HG03103 (cell line): ENCODE results near the gene HERC2.

Source experiments
- ATAC-seq: cut with Tn5 transposase; IDR thresholded peaks from one replicate; pipeline ENCODE4 v1.9.1; 2021; ENCODE audit warnings: low read depth; ENCODE audit not compliant: unreplicated experiment

Gene HERC2

DNA sequence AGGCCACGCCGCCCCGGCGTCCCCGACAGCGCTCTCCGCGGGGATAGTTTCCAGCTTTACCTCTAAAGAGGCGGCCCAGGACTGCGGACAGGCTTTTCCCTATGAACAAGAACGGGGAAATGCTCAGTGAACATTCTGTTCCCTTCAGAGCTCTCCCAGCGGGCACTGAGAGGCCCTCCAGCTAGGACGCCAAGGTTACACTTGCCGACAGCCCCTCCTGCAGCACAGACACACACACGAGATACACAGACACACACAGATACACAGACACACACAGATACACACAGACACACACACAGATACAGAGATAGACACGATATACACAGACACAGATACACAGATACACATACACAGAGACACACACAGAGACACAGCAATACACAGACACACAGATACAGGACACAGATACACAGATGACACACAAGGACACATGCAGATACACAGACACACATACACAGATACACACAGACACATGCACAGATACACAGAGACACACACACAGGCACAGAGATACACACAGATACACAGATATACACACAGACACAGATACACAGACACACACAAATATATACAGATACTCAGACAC, 222.3 kb downstream of the HERC2 start:
- ATAC-seq = no peak

DNA sequence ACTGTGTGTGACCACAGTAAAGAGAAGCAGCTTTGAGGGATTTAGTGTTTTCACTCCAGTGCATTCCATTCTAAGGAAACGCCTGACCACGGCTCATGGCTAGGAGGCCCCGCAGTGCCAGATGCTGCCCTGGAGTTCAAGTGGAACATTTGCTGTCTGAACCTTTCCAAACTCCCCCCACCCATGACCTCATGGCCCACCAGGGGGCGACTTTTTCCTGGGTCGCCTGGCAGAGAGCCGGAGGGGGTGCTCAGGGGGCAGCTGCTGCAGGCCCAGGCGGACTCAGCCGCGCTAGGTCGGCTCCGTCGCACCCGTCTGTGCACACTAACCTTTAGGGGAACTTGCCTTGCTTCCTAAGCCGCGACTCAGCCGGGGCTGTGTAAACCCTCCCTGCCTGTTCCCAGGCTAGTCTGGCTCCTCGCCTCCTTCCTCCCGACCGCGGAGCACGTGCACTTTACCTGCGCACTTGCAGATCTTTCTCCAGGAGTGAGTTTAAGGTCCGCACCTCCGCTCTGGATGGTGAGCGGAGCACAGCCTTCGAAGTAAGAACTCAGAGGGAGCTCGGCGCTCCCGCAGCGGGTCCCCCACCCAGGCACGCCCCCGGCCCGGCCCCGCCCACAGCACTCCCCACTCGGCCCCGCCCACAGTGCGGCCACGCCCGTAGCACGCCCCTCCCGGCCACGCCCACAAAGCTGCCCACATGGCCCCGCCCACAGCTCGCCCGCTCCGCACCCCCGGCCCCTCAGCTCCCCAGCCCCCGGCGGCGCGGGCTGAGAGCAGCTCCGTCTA, 223.0 kb downstream of the HERC2 start, which contains the start of gene OCA2:
TSS of gene OCA2 (minus strand) at position 550 of the 789 bp plus-strand sequence. CDS start 17,441 bp downstream, outside the sequence.
- ATAC-seq = no peak

DNA sequence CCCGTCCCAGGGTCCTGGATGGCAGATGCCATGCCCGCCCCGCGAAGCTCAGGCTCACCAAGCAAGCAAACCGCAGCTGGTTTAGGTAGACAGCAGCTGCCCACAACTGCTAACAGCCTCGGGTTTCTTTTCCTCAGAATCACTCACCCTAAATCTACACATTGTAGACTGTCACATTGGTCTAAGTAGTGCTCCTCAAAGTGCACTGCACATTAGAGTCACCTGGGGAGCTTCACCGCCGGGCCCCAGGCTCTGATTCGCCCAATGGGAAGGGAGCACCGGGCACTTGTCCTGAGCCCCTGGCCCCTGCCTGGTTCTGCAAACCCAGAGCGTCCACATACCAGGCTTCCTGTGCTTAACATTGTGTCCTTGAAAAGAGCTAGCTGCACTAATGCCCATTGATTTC, 223.6 kb downstream of the HERC2 start:
- ATAC-seq = no peak

DNA sequence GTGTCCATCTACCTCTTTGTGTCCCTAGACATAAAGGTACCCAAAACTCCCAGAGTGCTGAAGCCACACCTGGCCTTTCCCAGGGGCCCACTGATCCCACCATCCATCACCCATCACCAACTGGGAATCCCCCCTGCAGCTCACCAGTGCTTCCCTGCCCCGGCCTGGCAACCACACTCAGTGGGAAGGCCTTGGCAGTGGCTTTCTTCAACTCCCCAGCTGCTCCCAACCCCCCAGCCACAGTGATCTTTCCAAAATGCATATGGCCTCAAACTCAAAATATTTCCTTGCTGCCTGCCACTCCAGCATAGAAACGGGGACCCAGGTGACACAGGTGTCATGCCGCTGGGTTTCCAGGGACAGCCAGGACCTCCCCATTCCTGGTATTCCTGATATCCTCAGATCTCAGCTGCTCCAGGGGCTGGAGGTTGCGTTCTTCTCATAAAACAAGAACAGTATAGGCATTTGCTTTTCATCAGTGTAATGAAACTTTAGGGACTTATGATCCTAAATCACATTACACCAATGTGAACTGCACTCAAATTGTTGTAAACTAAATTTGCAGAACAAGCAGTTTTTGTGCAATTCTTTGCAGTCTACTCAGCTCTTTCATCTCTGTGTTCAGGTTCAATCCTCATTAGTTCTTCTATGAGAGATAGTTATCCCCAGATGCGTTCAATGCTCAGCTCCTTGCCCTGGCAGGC, 224.2 kb downstream of the HERC2 start:
- no peak for ATAC-seq

DNA sequence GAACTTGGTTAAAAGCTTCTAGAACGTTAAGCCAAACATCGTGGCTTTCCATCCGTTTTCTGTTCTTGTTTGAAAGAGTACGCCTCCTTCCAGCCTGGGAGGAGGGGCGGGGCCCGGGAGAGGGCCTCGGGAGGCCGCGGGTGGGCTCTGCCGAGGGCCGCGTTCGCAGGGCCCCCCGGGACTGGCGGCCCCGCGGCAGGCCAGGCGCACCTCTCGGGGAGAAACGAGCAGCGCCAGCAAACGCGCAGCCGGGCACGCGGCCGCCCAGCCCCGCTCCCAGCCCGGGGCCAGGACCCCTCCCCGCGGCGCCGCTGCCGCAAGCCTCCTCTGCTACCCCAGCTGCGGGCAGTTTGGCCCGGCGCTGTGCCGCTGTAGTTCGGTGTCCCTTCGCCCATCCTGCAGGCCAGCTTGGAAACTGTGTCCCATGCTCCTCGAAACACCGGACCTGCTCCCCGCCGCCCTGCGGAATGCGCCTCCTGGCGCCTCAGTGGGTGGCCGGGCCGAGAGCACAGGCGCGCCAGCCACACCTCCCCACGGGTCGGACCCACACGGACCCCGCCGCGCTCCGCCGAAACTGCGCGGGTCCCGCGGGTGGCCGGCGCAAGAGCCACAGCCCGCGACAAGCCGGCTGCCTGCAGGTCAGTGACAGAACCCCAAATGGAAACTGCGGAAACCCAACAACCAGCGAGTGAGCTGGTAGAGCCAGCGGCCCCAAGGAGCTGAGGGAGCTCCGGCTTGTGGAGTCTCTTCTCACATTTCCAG, 225.1 kb downstream of the HERC2 start:
- no peak for ATAC-seq

DNA sequence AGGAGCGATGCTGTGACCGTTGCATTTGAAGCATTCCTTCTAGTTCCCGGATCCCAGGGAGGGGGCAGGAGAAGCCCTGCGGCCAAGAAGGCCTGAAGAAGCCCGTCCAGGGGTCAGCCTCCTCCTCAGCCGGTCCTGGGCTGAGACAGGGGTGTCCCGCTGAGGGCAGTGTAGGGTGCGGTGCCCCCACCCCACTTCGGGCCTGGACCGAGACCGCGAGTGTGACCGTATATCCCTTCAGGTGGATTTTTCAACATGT, 225.6 kb downstream of the HERC2 start:
- ATAC-seq = no peak

DNA sequence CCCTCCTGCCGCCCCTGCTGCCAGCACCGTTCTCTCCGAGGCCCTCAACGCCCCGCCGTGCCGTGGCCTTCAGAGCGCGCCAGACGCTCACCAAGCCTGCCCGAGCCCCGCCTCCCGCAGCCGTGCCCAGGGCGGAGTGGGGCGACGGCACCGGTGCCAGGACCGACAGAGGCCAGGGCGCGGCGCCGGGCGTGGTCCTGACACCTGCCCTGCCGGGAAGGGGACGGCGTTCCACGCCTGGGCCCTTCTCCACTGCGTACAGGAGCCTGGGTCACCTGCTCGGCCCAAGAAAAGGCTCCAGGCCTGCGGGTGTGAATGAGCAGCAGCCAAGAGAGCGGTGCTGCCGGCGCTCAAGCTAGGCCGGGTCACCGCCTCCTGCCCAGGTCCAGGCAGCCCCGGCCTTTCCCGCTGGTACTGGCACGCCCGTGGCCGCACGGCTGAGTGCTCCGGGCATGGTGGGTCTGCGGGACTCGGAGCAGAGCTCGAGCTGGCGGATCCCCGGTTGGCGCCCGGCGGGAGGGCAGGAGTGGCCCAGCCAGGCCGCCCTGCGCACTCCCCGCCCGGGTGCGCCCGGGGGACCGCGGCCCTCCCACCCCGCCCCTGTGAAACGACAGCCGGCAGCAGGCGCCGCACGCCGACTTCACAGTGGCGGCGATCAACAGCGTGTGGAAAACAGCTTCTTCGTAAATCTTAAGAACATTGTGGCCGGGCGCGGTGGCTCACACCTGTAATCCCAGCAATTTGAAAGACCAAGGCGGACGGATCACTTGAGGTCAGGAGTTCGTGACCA, 227.1 kb downstream of the HERC2 start:
- ATAC-seq = no peak

DNA sequence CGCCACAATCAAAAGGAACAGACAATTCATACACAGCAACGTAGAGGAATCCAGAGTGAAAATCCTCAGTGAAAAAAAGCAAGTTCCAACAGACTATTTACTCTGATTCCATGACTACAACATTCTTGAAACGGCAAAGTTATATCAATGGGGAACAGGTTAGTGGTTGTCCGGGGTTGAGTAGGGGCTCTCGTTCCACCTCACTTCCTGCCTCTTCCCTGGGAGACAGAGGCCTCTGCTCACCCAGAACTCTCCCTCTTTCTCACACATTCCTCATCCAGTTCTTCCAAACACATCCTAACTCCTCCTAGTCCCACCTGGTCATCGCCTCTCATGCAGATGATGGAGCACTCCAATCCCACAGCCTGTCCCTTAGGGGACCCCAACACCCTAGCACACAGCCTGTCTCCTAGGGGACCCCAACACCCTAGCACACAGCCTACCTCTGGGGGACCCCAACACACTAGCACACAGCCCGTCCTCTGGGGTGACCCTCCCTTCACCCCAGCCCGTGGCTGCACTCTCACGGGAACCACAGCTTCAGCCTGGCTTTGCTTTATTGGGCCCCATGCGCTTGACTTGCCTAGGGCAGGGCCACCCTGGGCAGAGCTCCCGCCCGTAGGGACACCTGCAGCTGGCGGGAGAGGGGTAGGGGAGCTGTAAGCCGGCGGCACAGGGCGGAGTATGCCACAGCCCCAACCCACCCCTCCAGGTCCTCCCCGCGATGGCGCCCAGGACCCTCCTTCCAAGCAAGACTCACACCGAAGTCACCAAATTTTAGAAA, 228.0 kb downstream of the HERC2 start:
- no peak for ATAC-seq

DNA sequence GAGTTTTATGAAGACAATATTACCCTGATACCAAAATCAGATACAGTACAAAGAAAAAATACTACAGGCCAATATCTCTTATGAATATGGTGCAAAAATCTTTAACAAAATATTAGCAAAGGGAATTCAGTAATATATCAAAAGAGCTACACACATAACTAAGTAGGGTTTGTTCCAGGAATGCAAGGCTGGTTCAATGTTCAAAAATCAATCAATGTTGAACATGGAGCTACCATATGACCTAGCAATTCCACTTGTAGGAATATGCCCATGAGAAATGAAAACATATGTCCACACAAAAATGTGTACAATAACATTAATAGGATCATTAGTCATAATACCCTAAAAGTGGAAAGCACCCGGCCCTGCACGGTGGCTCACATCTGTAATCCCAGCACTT, 230.7 kb downstream of the HERC2 start:
- no peak for ATAC-seq

DNA sequence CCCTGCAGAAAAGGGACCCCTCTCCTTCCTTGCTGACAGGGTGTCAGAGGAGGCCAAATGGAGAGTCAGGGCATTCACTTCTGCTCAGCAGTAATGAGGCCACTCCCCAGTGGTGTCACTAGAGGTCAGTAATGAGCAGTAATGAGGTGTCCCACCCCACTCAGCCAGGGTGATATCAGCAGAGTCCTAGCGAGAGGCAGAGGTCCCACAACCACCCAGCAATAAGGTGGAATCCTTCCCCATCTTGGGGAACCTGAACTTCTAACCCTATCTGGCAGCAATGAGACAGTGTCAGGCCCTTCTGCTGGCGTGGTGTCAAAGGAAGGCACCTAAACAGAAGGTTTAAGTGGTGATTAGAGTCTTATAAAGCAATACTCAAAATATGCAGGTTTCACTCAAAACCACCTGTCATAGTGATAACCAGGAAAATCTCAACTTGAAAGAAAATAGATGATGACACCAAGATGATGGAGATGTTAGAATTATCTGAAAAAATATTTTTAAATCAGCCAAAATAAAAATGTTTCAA, 235.7 kb downstream of the HERC2 start:
- peak; percentile 99 for ATAC-seq

DNA sequence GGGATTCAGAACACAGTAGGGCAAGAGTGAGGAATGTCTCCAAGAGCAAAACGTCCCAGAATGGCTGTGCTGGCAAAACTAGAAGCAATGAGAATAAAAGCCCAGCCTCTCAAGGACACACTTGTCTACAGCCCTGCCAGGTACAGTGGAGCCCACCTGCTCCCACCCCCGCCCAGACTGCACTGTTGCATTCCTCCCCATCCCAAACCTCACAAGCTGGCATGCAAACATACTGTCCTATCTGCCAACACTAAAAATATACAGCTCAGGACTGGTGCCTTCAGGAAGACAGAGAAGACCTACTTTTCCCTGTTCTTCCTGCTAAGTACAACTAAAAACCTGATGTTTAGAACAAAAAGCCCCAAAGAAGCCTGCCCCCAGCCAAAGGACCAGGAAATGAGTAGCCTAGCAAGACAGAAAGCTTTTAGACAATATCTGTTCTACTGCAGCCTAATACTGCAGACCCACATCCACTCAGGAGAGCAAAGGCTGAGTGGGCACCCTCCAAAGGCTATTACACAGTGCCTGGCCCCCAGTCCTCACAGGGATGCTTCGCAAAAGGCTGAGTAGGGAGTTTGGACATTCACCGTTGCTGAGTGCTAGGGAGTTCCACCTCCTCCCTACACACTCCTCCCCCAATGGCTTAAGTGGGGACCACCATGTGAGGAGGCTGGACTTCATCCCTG, 236.3 kb downstream of the HERC2 start:
- ATAC-seq = no peak

DNA sequence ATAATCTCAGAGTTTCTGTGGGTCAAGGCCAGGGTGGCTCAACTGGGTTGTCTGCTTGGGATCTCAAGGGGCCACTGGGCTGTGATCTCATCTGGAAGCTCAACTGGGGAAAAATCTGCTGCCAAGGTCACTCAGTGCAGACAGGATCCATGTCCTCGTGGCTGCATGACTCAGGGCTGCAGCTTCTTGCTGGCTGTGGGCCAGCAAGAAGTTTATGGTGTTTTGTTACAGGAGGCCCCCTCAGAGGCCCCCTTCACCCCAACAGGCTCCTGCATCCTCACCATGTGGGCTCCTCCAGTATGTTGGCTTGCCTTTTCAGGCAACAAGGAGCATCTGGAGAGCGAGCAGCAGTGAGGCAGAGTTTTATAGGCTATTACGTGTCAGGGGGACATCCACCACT, 237.4 kb downstream of the HERC2 start:
- no peak for ATAC-seq

DNA sequence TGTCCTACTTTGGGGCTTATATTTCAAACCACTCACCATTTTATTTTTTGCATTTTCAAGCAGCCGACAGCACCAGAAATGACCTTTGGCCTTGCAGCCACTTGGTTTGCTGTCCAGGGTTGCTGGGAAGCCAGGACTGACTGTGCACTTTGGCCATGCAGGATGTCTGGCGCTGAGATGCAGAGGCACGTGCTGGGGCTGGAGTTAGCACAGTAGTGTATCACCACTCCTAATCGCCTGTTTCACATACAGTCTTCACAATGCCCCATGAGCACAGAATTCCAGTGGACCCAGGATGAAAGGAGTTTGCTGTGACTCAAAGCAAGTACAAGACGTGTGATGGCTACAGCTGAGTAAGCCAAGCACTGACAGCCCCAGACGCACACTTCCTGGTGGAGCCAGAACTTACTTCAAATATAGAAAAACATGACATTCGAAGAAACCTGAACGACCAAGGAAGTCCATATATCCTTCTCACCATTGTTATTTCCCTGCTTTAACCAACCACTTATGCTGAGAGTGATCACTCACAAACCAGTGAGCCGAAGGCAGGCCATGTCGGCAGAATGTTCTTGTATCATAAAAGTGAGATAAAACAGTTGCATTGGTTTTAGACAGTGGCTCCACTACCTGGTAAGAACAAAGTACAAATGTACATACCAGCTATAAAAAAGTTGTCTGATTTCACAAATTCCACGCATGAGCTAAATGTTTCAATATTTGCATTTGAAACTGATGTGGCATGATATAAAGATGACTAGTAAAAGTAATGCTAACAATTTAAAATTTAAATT, 238.9 kb downstream of the HERC2 start:
- ATAC-seq = no peak

DNA sequence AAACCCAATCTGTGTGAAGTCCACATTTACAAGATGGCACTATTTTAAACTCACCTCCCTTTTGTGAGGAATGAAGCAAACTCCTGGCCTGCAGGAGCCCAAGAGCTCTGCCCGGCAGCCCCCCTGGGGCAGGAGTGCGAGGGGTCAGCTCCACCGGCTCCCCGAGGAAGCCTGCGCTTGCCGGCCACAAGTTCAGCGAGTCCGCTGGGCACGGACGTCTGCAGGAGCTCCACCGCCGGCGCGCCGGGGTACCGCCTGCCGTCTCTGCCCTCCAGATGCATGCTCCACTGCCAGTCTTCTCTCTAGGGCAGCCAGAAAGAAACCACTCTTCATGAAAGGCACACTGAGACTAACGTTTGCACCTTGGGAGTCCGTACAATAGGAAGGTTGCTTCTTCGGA, 240.4 kb downstream of the HERC2 start:
- no peak for ATAC-seq

DNA sequence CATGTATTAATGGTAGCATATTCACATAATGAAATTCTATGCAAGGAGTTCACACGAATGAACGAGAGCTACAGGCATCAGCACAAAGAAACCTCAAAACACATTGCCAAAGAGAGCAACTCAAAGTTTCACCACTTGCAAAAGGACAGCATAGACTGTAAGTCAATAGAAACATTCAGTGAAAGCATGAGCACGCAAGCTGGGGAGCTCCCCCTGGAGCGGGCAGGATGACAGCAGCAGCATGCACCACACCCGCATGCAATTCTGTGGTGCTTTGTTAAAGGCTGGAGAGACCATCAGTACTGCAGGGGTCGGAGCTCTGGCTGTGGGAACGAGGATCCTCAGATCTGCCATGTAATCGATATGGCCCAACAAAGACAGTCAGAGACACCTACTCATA, 241.6 kb downstream of the HERC2 start:
- no peak for ATAC-seq

DNA sequence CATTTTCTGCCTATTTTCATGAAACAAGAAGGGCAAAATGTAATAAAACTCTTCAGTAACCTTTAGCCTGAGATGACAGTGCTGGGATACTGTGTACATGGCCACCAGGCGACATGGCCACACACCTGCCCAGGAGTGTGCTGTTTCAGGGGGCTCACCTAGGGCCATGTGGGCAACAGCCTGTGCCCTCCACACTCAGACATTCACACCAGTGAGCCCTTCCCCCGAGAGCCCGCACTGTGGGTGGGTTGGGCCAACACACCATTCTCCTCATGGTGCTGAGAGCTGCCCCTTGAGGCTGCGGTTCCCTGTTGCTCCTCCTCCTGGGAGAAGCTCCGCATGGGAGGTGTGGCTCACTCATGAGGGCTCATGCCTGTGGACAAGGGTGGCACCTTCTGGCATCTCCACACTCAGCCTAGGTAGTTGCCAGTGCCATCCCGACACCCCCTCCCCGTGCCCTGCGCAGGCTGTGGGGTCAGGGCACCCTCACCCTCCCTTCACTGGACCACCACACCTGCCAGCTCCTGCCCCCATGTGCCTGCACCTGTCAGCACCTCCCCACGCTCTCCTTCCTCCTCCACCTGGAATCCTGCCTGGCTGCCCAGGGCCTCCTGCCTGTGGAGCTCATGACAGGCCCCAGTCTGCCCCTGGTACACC, 242.5 kb downstream of the HERC2 start:
- no peak for ATAC-seq

DNA sequence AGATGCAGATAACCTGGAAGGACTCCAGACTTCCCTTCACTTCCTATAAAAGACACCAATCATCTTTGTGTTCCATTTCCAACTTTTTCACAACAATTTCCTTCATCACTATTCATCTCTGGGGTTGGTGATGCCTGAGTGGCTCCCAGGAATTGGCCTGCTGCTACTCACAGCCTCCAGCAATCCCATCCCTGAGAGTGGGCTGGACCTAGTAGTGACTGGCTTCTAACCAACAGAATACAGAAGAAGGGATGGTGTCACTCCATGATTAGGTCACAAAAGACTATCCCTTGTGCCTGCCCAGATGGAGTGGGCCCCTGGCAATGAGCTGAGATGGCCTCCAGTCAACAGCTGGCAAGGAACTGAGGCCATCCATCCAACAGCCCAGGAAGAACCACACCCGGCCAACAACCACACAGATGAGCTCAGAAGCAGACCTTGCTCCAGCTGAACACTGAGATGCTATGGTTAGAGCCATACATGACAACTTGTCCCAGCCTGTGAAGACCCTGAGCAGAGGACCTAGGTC, 243.7 kb downstream of the HERC2 start:
- ATAC-seq = no peak
